Panc1 (cell line): Measurements from ENCODE around the gene DNMT3A. TPM values are rescaled to one million over a fixed set of nuclear protein-coding genes. Genes with fewer than 3 reads are reported as not detected.

Source experiments
- ATAC-seq: fragments of 200-7000 bp; cut with Tn5 transposase; 2 replicates; pipeline ENCODE4 v1.9.1; 2020; ENCODE audit warnings: mild to moderate bottlenecking, moderate library complexity
- BruUV-seq: library from RNA; stranded (reverse); fragments of 400-500 nt; replicated peaks from 2 replicates; lab custom pipeline; 2021; lab: Mats Ljungman, UMichigan
- CTCF ChIA-PET: fragments of 300-600 bp; sonication (Branson Sonifier 250); formaldehyde crosslinking; loops from one replicate; lab custom pipeline; 2022; ENCODE audit warnings: antibody characterized with exemption; lab: Charles Lee
- POLR2A ChIA-PET: fragments of 300-600 bp; sonication (Branson Sonifier 250); formaldehyde crosslinking; loops from one replicate; lab custom pipeline; 2022; ENCODE audit warnings: antibody characterized with exemption; lab: Charles Lee
- DNase-seq: peaks from one replicate; pipeline ENCODE4 v3.0.0-alpha.2; 2010; ENCODE audit warnings: low read depth, low spot score
- H3K27ac ChIP-seq: 2 replicates; pipeline ENCODE4 v1.5.1; 2011; ENCODE audit warnings: mild to moderate bottlenecking, low read length, inconsistent platforms
- H3K27me3 ChIP-seq: fragments of 200-500 bp; sonication (Bioruptor generic); 2 replicates; pipeline ENCODE4 v1.6.0; 2014; ENCODE audit warnings: low read length, inconsistent platforms; ENCODE audit not compliant: control insufficient read depth, insufficient read depth
- H3K36me3 ChIP-seq: fragments of 200-500 bp; sonication (Bioruptor generic); 2 replicates; pipeline ENCODE4 v1.5.1; 2014; ENCODE audit warnings: inconsistent platforms, mild to moderate bottlenecking, low read length, moderate library complexity; ENCODE audit not compliant: control insufficient read depth, insufficient read depth
- H3K4me1 ChIP-seq: 2 replicates; pipeline ENCODE4 v1.5.1; 2011; ENCODE audit warnings: inconsistent platforms, mild to moderate bottlenecking, low read length, moderate library complexity; ENCODE audit not compliant: control insufficient read depth, insufficient read depth
- H3K4me3 ChIP-seq, 2 experiments: 2 replicates each; pipeline ENCODE4 v1.5.1; 2011 to 2012; ENCODE audit warnings: low read depth in 2 of 2, low read length in 2 of 2, mild to moderate bottlenecking in 2 of 2, inconsistent platforms in 1 of 2, moderate library complexity in 1 of 2
- H3K9me3 ChIP-seq: fragments of 200-500 bp; sonication (Bioruptor generic); 2 replicates; pipeline ENCODE4 v1.5.1; 2014; ENCODE audit warnings: low read depth, mild to moderate bottlenecking, inconsistent platforms, low read length, moderate library complexity; ENCODE audit not compliant: control insufficient read depth, insufficient read depth
- POLR2AphosphoS5 ChIP-seq: IDR thresholded peaks from 2 replicates; pipeline ENCODE4 v1.6.1; 2012; ENCODE audit warnings: mild to moderate bottlenecking, low read depth, low read length, moderate library complexity
- SIN3A ChIP-seq: IDR thresholded peaks from 2 replicates; pipeline ENCODE4 v1.6.1; 2012; ENCODE audit warnings: low read depth, mild to moderate bottlenecking, low read length, moderate library complexity, borderline replicate concordance; ENCODE audit not compliant: insufficient read depth
- TCF7L2 ChIP-seq: IDR thresholded peaks from 2 replicates; pipeline ENCODE4 v1.6.1; 2011; ENCODE audit warnings: mild to moderate bottlenecking, low read depth, low read length, inconsistent platforms
- in situ Hi-C: cut with HindIII; loops from 2 replicates; pipeline ENCODE4 v1.10.0; 2016; ENCODE audit warnings: low sequenced_read_pairs, low pct_unique_long_range_greater_than_20kb
- intact Hi-C: fragments of 100-400 bp; cut with micrococcal nuclease; formaldehyde crosslinking; loops from one replicate; pipeline ENCODE4 v1.10.0; 2022; ENCODE audit not compliant: unreplicated experiment
- total RNA-seq: library from RNA; stranded (reverse); gene quantifications from one replicate; pipeline ENCODE4 v1.2.1, GENCODE V29; 2021; ENCODE audit not compliant: unreplicated experiment
- TF ChIP-seq, protein P1 (sequence below), 2 experiments: IDR thresholded peaks; 2 replicates each; pipeline ENCODE4 v1.6.1; 2011 to 2012; ENCODE audit warnings: low read depth in 2 of 2, control low read depth in 1 of 2, low read length in 1 of 2, mild to moderate bottlenecking in 1 of 2, moderate library complexity in 1 of 2; ENCODE audit not compliant: insufficient read depth in 1 of 2
- TF ChIP-seq, protein P2 (sequence below): fragments of 450-650 bp; IDR thresholded peaks from 2 replicates; pipeline ENCODE4 v1.5.1; 2017; ENCODE audit warnings: mild to moderate bottlenecking

DNMT3A gene
- total RNA-seq, 1 experiment from 2014 or later, result 29.3 TPM

DNA sequence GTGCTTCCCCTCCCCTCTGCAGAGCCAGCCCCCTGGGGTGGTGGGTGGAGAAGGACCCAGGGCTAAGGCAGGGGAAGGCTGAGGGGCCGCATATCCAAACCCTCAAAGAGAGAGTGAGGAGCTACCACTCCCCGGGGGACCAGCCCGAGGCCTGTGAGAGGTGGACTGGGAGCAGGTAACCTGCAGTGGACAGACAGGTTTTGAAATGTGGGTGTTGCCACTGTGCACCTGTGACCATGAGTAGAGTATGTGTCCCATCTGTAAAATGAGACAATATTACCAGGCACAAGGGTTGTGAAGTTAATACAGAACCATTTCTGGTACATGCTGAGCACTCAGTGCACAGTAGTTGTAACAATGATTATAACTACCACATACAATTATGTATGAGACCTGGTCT is 122.1 kb downstream of the DNMT3A start:
- Histone ChIP-seq H3K27ac (no peak overlapping the region), H3K27me3 (no peaks in the 10 kb centered on the region), H3K4me3 (no peak overlapping the region), H3K36me3 (no peaks in the 10 kb centered on the region), H3K9me3 (no peaks in the 10 kb centered on the region), H3K4me1 (no peaks in the 10 kb centered on the region)
- ChIA-PET POLR2A (no interaction called here), CTCF (no interaction called here)
- TF ChIP-seq SIN3A, result no peak
- TF ChIP-seq POLR2AphosphoS5, result no peak
- TF ChIP-seq, protein P1, sequence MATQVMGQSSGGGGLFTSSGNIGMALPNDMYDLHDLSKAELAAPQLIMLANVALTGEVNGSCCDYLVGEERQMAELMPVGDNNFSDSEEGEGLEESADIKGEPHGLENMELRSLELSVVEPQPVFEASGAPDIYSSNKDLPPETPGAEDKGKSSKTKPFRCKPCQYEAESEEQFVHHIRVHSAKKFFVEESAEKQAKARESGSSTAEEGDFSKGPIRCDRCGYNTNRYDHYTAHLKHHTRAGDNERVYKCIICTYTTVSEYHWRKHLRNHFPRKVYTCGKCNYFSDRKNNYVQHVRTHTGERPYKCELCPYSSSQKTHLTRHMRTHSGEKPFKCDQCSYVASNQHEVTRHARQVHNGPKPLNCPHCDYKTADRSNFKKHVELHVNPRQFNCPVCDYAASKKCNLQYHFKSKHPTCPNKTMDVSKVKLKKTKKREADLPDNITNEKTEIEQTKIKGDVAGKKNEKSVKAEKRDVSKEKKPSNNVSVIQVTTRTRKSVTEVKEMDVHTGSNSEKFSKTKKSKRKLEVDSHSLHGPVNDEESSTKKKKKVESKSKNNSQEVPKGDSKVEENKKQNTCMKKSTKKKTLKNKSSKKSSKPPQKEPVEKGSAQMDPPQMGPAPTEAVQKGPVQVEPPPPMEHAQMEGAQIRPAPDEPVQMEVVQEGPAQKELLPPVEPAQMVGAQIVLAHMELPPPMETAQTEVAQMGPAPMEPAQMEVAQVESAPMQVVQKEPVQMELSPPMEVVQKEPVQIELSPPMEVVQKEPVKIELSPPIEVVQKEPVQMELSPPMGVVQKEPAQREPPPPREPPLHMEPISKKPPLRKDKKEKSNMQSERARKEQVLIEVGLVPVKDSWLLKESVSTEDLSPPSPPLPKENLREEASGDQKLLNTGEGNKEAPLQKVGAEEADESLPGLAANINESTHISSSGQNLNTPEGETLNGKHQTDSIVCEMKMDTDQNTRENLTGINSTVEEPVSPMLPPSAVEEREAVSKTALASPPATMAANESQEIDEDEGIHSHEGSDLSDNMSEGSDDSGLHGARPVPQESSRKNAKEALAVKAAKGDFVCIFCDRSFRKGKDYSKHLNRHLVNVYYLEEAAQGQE (IDR thresholded peaks at IDR 0.05; ENCODE audit: insufficient read depth in 1 of 2, low read depth in 2 of 2, low read length in 1 of 2), result no peak
- TF ChIP-seq, protein P2, sequence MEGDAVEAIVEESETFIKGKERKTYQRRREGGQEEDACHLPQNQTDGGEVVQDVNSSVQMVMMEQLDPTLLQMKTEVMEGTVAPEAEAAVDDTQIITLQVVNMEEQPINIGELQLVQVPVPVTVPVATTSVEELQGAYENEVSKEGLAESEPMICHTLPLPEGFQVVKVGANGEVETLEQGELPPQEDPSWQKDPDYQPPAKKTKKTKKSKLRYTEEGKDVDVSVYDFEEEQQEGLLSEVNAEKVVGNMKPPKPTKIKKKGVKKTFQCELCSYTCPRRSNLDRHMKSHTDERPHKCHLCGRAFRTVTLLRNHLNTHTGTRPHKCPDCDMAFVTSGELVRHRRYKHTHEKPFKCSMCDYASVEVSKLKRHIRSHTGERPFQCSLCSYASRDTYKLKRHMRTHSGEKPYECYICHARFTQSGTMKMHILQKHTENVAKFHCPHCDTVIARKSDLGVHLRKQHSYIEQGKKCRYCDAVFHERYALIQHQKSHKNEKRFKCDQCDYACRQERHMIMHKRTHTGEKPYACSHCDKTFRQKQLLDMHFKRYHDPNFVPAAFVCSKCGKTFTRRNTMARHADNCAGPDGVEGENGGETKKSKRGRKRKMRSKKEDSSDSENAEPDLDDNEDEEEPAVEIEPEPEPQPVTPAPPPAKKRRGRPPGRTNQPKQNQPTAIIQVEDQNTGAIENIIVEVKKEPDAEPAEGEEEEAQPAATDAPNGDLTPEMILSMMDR, result no peak
- TF ChIP-seq TCF7L2, result no peak
- no TSS peak for BruUV-seq
- intact Hi-C loops, result no loop called here
- ATAC-seq (no peak), DNase-seq (no peak)
- in situ Hi-C loops, result no loop called here

DNA sequence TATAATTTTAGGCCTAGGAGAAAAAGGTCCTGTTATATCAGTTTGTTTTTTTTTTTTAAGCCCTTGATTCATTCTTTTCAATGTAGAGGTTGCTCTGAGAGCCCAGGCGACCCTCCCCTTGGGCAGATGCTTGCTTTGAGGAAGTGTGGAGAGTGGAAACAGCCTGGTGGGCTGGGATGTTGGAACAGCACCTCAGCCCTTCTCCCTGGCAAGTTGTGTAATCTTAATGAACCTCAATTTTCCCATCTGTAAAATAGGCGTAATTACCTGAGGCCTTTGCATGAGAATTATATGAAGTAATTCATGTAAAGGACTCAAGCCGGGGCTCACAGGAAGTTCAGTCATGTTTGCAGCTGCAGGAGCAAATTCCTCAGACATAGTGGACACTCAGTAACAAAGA is 123.6 kb downstream of the DNMT3A start:
- no peak overlapping the region for H3K4me3 ChIP-seq
- ATAC-seq, result no peak
- intact Hi-C loops (no loop called here), in situ Hi-C loops (no loop called here)
- H3K4me1 ChIP-seq, result no peaks in the 10 kb centered on the region
- no peak for TF ChIP-seq SIN3A
- no peak for TF ChIP-seq POLR2AphosphoS5
- TF ChIP-seq, protein P1 (IDR thresholded peaks at IDR 0.05; ENCODE audit: insufficient read depth in 1 of 2, low read depth in 2 of 2, low read length in 1 of 2), result no peak
- TF ChIP-seq, protein P2, result no peak
- TF ChIP-seq TCF7L2, result no peak
- CTCF ChIA-PET, result no interaction called here
- no peaks in the 10 kb centered on the region for H3K27me3 ChIP-seq
- H3K9me3 ChIP-seq, result no peaks in the 10 kb centered on the region
- DNase-seq, result no peak
- POLR2A ChIA-PET, result no interaction called here
- no peak overlapping the region for H3K27ac ChIP-seq
- no TSS peak for BruUV-seq
- H3K36me3 ChIP-seq, result no peaks in the 10 kb centered on the region
